H1 (cell line): Measurements from ENCODE around the gene DDI2. TPM values are rescaled to one million over a fixed set of nuclear protein-coding genes. Genes with fewer than 3 reads are reported as not detected.
A peak's percentile ranks its signal among the peaks of the same experiment; 100 is the strongest.

ENCODE experiments used
- CTCF ChIP-seq, 3 experiments: IDR thresholded peaks; 1 replicate in 2 of 3; 2 replicates in 1 of 3; pipeline versions ENCODE4 v1.5.1 to v1.6.1; 2011; ENCODE audit warnings: low read length in 3 of 3, mild to moderate bottlenecking in 3 of 3, inconsistent platforms in 2 of 3, low read depth in 1 of 3, moderate library complexity in 1 of 3; ENCODE audit not compliant: insufficient read depth in 1 of 3; ENCODE audit errors: control extremely low read depth in 1 of 3
- GABPA ChIP-seq: IDR thresholded peaks from 2 replicates; pipeline ENCODE4 v1.6.1; 2011; ENCODE audit warnings: mild to moderate bottlenecking, low read length, moderate library complexity, borderline replicate concordance; ENCODE audit not compliant: insufficient read depth
- PHF8 ChIP-seq: fragments of 200-600 bp; sonication (generic); conservative IDR thresholded peaks from 2 replicates; pipeline ENCODE4 v1.7.1; 2012; ENCODE audit warnings: low read depth, mild to moderate bottlenecking, inconsistent platforms, low read length, moderate library complexity
- TAF1 ChIP-seq: IDR thresholded peaks from 2 replicates; pipeline ENCODE4 v1.6.1; 2011; ENCODE audit warnings: mild to moderate bottlenecking, low read depth, low read length
- TAF7 ChIP-seq: optimal IDR thresholded peaks from 2 replicates; pipeline ENCODE3; 2011; ENCODE audit warnings: low read depth, mild to moderate bottlenecking, inconsistent platforms, low read length, moderate library complexity, borderline replicate concordance
- polyA plus RNA-seq, 7 experiments: library from polyadenylated mRNA; depleted of rRNA in 3 of 7; stranded (reverse) in 5 of 7; unstranded in 2 of 7; fragments of >200 nt in 5 of 7; fragments of 200-250 nt in 2 of 7; gene quantifications; 1 replicate in 5 of 7; 2 replicates in 1 of 7; 4 replicates in 1 of 7; pipeline versions ENCODE4 v1.2.1 to v1.2.3, GENCODE V29; 2011 to 2013; ENCODE audit warnings: missing spikeins in 2 of 7, mixed read lengths in 2 of 7
- total RNA-seq: library from RNA; stranded (reverse); fragmentation: NEBNext Ultra II Directional; extraction: Animal tissue kit (Norgen Biotek cat#: 25700); gene quantifications from 2 replicates; pipeline ENCODE4 v1.2.1, GENCODE V29; 2021

DDI2 gene
- total and polyA plus RNA-seq, 2 of the 8 experiments (the other 6 are each of a cell fraction or from before 2014, with no cell fraction given): 7.7 to 38.3 TPM

- TF ChIP-seq PHF8 (peak; percentile 75), GABPA (peak; percentile 14; the same call in 1 of the 2 replicates), CTCF (IDR thresholded peaks at IDR 0.05; ENCODE audit: control extremely low read depth in 1 of 3, insufficient read depth in 1 of 3, low read depth in 1 of 3, low read length in 3 of 3) (peak; percentile 51 to 65 (median 56)), TAF7 (peak; percentile 40), TAF1 (peak; percentile 68; the same call in 1 of the 2 replicates)
Observed at GRCh38 chr1:15584489-15585363, 32.5 kb upstream of the DDI2 start, which contains the start of gene AGMAT (continued).
